ENCODE results near the gene TNFRSF25.

DNA sequence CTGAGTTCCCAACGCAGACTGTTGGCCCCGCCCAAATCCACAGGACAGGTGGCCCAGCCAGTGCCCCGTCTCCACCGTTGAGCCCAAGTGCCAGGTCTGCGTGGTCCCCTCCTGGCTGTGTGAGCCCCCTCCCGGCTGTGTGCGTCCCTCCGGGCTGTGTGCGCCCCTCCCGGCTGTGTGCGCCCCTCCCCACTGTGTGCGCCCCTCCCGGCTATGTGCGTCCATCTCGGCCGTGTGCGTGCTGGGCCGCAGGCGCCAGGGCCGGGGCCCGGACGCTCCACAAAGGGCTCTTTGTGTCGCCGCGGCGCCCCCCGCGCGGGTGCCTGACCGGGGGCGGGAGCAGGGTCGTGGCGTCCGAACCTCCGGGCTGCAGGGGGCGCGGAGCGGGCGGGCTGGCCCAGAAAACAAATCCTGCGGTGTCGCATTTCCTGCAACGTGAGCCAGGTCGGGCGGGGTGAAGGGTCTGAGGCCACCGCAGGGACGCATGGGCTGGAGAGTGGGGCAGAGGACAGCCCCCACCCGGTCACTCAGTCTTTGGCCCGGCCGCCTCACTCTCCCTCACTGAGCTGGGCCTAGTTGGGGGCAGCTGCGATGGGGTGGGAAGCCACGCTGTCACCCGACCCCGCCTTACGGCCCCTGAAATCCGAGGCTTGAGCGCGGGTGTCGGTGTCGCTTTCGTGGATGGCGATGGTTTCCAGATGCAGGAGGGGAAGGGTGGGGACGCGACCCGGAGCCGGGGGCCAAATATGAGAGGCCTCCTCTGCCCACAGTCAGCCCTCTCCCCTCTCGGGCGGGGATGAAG, 18.8 kb downstream of the TNFRSF25 start:
- TF ChIP-seq, protein P1, sequence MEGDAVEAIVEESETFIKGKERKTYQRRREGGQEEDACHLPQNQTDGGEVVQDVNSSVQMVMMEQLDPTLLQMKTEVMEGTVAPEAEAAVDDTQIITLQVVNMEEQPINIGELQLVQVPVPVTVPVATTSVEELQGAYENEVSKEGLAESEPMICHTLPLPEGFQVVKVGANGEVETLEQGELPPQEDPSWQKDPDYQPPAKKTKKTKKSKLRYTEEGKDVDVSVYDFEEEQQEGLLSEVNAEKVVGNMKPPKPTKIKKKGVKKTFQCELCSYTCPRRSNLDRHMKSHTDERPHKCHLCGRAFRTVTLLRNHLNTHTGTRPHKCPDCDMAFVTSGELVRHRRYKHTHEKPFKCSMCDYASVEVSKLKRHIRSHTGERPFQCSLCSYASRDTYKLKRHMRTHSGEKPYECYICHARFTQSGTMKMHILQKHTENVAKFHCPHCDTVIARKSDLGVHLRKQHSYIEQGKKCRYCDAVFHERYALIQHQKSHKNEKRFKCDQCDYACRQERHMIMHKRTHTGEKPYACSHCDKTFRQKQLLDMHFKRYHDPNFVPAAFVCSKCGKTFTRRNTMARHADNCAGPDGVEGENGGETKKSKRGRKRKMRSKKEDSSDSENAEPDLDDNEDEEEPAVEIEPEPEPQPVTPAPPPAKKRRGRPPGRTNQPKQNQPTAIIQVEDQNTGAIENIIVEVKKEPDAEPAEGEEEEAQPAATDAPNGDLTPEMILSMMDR (IDR thresholded peaks at IDR 0.05; ENCODE audit: insufficient read depth, low read length) = no peak
- TF ChIP-seq POLR2AphosphoS5 (IDR thresholded peaks at IDR 0.05; ENCODE audit: low read depth) = no peak
- TF ChIP-seq, protein P2, sequence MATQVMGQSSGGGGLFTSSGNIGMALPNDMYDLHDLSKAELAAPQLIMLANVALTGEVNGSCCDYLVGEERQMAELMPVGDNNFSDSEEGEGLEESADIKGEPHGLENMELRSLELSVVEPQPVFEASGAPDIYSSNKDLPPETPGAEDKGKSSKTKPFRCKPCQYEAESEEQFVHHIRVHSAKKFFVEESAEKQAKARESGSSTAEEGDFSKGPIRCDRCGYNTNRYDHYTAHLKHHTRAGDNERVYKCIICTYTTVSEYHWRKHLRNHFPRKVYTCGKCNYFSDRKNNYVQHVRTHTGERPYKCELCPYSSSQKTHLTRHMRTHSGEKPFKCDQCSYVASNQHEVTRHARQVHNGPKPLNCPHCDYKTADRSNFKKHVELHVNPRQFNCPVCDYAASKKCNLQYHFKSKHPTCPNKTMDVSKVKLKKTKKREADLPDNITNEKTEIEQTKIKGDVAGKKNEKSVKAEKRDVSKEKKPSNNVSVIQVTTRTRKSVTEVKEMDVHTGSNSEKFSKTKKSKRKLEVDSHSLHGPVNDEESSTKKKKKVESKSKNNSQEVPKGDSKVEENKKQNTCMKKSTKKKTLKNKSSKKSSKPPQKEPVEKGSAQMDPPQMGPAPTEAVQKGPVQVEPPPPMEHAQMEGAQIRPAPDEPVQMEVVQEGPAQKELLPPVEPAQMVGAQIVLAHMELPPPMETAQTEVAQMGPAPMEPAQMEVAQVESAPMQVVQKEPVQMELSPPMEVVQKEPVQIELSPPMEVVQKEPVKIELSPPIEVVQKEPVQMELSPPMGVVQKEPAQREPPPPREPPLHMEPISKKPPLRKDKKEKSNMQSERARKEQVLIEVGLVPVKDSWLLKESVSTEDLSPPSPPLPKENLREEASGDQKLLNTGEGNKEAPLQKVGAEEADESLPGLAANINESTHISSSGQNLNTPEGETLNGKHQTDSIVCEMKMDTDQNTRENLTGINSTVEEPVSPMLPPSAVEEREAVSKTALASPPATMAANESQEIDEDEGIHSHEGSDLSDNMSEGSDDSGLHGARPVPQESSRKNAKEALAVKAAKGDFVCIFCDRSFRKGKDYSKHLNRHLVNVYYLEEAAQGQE (IDR thresholded peaks at IDR 0.05; ENCODE audit: insufficient replicate concordance, low read depth) = no peak
- no peak for TF ChIP-seq SPI1 (IDR thresholded peaks at IDR 0.05; ENCODE audit: borderline replicate concordance, low read depth)

Measured in HL-60 (cell line).